HCT116 (cell line): ENCODE data around the gene ARFGAP1.

Experiments used
- CEBPB ChIP-seq: IDR thresholded peaks from 2 replicates; pipeline ENCODE4 v1.6.1; 2012; ENCODE audit warnings: low read depth
- CTCF ChIP-seq, 3 experiments: fragments of 200-600 bp in 1 of 3; sonication (generic) in 1 of 3; IDR thresholded peaks in 2 of 3; conservative IDR thresholded peaks in 1 of 3; 2 replicates each; pipeline ENCODE4 v1.5.1; 2012 to 2017; ENCODE audit warnings: low read depth in 2 of 3, low read length in 2 of 3, antibody characterized with exemption in 1 of 3, borderline replicate concordance in 1 of 3, control low read depth in 1 of 3, mild to moderate bottlenecking in 1 of 3, mixed read lengths in 1 of 3, mixed run types in 1 of 3, moderate library complexity in 1 of 3; ENCODE audit not compliant: insufficient read depth in 1 of 3
- EZH2 ChIP-seq: fragments of 200-600 bp; sonication (generic); IDR thresholded peaks from 2 replicates; pipeline ENCODE4 v1.6.1; 2017; ENCODE audit warnings: antibody characterized with exemption, mixed run types
- JUND ChIP-seq: IDR thresholded peaks from 2 replicates; pipeline ENCODE4 v1.6.1; 2012
- ZNF274 ChIP-seq: fragments of 200-500 bp; sonication (Bioruptor generic); IDR thresholded peaks from 2 replicates; pipeline ENCODE4 v1.6.1; 2014; ENCODE audit warnings: mild to moderate bottlenecking, low read depth, low read length, inconsistent platforms
- TF ChIP-seq, protein P1 (sequence below): IDR thresholded peaks from 2 replicates; pipeline ENCODE4 v1.6.1; 2012; ENCODE audit warnings: low read depth

GRCh38 chr20:63319164-63320040 is 46.8 kb downstream of the ARFGAP1 start:
- TF ChIP-seq CTCF (IDR thresholded peaks at IDR 0.05 in 2 of 3, conservative IDR thresholded peaks at IDR 0.05 in 1 of 3; ENCODE audit: borderline replicate concordance in 1 of 3, insufficient read depth in 1 of 3, low read depth in 2 of 3, low read length in 2 of 3) (no peak), ZNF274 (no peak), CEBPB (no peak), JUND (no peak), EZH2 (no peak)
- TF ChIP-seq, protein P1, sequence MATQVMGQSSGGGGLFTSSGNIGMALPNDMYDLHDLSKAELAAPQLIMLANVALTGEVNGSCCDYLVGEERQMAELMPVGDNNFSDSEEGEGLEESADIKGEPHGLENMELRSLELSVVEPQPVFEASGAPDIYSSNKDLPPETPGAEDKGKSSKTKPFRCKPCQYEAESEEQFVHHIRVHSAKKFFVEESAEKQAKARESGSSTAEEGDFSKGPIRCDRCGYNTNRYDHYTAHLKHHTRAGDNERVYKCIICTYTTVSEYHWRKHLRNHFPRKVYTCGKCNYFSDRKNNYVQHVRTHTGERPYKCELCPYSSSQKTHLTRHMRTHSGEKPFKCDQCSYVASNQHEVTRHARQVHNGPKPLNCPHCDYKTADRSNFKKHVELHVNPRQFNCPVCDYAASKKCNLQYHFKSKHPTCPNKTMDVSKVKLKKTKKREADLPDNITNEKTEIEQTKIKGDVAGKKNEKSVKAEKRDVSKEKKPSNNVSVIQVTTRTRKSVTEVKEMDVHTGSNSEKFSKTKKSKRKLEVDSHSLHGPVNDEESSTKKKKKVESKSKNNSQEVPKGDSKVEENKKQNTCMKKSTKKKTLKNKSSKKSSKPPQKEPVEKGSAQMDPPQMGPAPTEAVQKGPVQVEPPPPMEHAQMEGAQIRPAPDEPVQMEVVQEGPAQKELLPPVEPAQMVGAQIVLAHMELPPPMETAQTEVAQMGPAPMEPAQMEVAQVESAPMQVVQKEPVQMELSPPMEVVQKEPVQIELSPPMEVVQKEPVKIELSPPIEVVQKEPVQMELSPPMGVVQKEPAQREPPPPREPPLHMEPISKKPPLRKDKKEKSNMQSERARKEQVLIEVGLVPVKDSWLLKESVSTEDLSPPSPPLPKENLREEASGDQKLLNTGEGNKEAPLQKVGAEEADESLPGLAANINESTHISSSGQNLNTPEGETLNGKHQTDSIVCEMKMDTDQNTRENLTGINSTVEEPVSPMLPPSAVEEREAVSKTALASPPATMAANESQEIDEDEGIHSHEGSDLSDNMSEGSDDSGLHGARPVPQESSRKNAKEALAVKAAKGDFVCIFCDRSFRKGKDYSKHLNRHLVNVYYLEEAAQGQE = no peak
